ENCODE results near the gene MXI1. TPM values are rescaled to one million over a fixed set of nuclear protein-coding genes. Genes with fewer than 3 reads are reported as not detected.

MXI1 gene
- total and polyA plus RNA-seq, 2 experiments from 2014 or later = 5.1 to 8.5 TPM

DNA sequence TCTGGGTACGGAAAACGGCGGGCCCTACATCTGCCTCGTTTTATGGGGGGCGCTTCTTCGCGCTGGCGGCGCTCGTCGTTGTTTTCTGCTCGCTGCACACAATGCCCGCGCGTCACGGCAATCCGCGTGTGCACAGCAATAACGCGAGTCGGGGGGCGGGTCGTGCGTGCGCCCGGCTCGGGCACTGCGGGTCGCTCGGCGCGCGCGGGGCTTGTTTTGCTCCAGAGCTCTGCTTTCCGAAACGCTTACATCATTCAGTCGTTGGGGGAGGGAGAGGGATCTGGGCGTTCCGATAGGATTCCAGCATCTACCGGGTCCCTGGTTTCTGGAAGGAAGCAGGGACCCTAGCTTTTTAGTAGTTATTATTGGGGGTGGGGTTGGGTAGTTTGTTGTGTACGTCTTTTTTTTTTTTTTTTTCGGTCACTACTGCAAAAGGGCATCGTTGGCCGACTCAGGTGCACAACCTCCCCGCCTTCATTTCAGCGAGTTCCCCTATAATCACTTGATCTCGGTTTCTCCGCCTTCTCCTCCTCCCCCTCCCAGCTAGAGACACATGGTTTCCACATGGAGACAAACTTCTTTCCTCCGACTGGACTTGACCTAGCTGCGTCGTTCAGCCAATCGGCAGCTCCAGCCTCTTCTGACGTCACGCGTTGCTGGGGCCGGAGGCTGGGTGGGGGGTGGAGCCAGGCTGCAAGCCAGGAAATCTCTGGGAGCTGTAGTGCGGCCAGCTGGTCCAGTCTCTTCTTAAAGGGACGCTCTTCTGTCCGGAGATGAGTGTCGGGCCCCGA, 3.5 kb downstream of the MXI1 start:
- H3K36me3 ChIP-seq (ENCODE audit: insufficient read depth) = no peaks in the 10 kb centered on the region
- Mint-ChIP-seq H3K4me1 (peaks cover 33% of the 10 kb centered on the region), H3K4me3 (peak overlapping the region; percentile 83), H3K36me3 (ENCODE audit: low read depth) (no peaks in the 10 kb centered on the region; the same call in 2 of the 3 replicates), H3K9me3 (no peaks in the 10 kb centered on the region), H3K27me3 (ENCODE audit: insufficient read depth, low read depth, poor library complexity) (peaks cover 69% of the 10 kb centered on the region), H3K27ac (peak overlapping the region; percentile 95)
- peak overlapping the region; percentile 79; the same call in 1 of the 2 replicates for H3K27ac ChIP-seq (ENCODE audit: low read depth)
- no peaks in the 10 kb centered on the region for H3K9me2 ChIP-seq (ENCODE audit: insufficient read depth)
- H3K79me2 ChIP-seq (replicated peaks; ENCODE audit: insufficient read depth) = no peaks in the 10 kb centered on the region
- peak; percentile 99 for DNase-seq (ENCODE audit: low spot score)
- H3K27me3 ChIP-seq (ENCODE audit: insufficient read depth) = peaks cover 82% of the 10 kb centered on the region
- ATAC-seq = peak; percentile 59
- peak overlapping the region; percentile 98 for H2AFZ ChIP-seq
- 0 out of 2 replicates have a peak, but pooled peaks cover 12% of the 10 kb centered on the region for H3F3A ChIP-seq (replicated peaks; ENCODE audit: low read depth)
- 0 out of 2 replicates have a peak, but pooled peaks cover 3% of the 10 kb centered on the region for H4K20me1 ChIP-seq (replicated peaks; ENCODE audit: insufficient read depth)
- H3K4me1 ChIP-seq (ENCODE audit: insufficient read depth) = peaks cover 23% of the 10 kb centered on the region
- peak overlapping the region; percentile 91 for H3K4me3 ChIP-seq
- peak; percentile 7 for TF ChIP-seq STAT1 (IDR thresholded peaks at IDR 0.05; ENCODE audit: unreplicated experiment)
- peak; percentile 19 for TF ChIP-seq EZH2 (IDR thresholded peaks at IDR 0.05; ENCODE audit: low read depth, unreplicated experiment)
- TF ChIP-seq ZNF114 (CRISPR knock-in tag; IDR thresholded peaks at IDR 0.05) = no peak
- peak; percentile 98 for TF ChIP-seq CREB1 (CRISPR knock-in tag; IDR thresholded peaks at IDR 0.05; ENCODE audit: low read depth)
- TF ChIP-seq JUNB (IDR thresholded peaks at IDR 0.05; ENCODE audit: unreplicated experiment) = no peak
- TF ChIP-seq EZH2phosphoT487 (IDR thresholded peaks at IDR 0.05; ENCODE audit: unreplicated experiment) = no peak
- TF ChIP-seq POLR2AphosphoS5 (IDR thresholded peaks at IDR 0.05; ENCODE audit: low read depth) = peak; percentile 45
- H3K4me2 ChIP-seq = peak overlapping the region; percentile 99

DNA sequence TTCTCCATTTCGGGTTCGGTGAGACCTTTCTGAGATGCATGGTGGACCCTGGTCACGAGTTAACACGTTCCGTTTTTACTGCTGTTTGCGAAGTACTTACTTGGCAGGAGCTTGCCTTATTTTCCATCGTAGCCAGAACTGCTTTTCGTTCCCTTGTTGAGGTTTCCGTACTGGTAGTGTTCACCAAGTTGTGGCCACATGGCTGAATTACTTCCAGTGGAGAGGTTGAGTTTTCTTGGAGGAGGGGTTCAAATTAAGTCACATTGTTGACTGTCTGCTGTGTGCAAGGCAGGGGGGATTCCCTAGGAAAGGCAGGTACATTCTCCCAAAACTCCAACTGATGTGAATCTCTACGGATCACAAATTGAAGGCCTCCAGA, 4.0 kb downstream of the MXI1 start:
- TF ChIP-seq EZH2 (IDR thresholded peaks at IDR 0.05; ENCODE audit: low read depth, unreplicated experiment) (peak; percentile 39), STAT1 (IDR thresholded peaks at IDR 0.05; ENCODE audit: unreplicated experiment) (peak; percentile 5), EZH2phosphoT487 (IDR thresholded peaks at IDR 0.05; ENCODE audit: unreplicated experiment) (no peak)
- H3K27ac ChIP-seq (ENCODE audit: low read depth) = no peak overlapping the region
- Mint-ChIP-seq H3K4me1 (peaks cover 32% of the 10 kb centered on the region), H3K36me3 (ENCODE audit: low read depth) (no peaks in the 10 kb centered on the region; the same call in 2 of the 3 replicates), H3K27me3 (ENCODE audit: insufficient read depth, low read depth, poor library complexity) (peaks cover 63% of the 10 kb centered on the region), H3K9me3 (no peaks in the 10 kb centered on the region), H3K27ac (peak overlapping the region; percentile 66; the same call in 1 of the 2 replicates), H3K4me3 (peak overlapping the region; percentile 83)
- peak overlapping the region; percentile 39 for H2AFZ ChIP-seq
- no peaks in the 10 kb centered on the region for H3K79me2 ChIP-seq (replicated peaks; ENCODE audit: insufficient read depth)
- ATAC-seq (no peak), DNase-seq (ENCODE audit: low spot score) (no peak)
- 0 out of 2 replicates have a peak, but pooled peaks cover 3% of the 10 kb centered on the region for H4K20me1 ChIP-seq (replicated peaks; ENCODE audit: insufficient read depth)
- peak overlapping the region; percentile 99 for H3K4me2 ChIP-seq
- H3F3A ChIP-seq (replicated peaks; ENCODE audit: low read depth) = 0 out of 2 replicates have a peak, but pooled peaks cover 11% of the 10 kb centered on the region
- H3K9me2 ChIP-seq (ENCODE audit: insufficient read depth) = no peaks in the 10 kb centered on the region
- peaks cover 76% of the 10 kb centered on the region for H3K27me3 ChIP-seq (ENCODE audit: insufficient read depth)
- H3K36me3 ChIP-seq (ENCODE audit: insufficient read depth) = no peaks in the 10 kb centered on the region
- H3K4me3 ChIP-seq = peak overlapping the region; percentile 91
- peaks cover 20% of the 10 kb centered on the region for H3K4me1 ChIP-seq (ENCODE audit: insufficient read depth)

Data from GM23338 (cell line).